ENCODE data around the gene EXOC6B. TPM values are rescaled to one million over a fixed set of nuclear protein-coding genes. Genes with fewer than 3 reads are reported as not detected.

EXOC6B gene
- total and polyA plus RNA-seq, 8 donors, result 3.4 to 57.2 (median 27.1) TPM

GRCh38 chr2:72849138-72849462 is 23.3 kb upstream of the EXOC6B start:
- WGBS, 5 donors, result 70 to 89% (median 76%) methylated on average over 1 of the region's 1 CpG
- peaks cover 0 to 24% (median 4%) of the 10 kb centered on the region in 3 donors for H3K27me3 ChIP-seq
- DNase-seq, result no peak
- H3K27ac ChIP-seq, result no peak overlapping the region
- H3K4me1 ChIP-seq, result no peaks in the 10 kb centered on the region
- no peaks in the 10 kb centered on the region for H3K9me3 ChIP-seq
- TF ChIP-seq POLR2AphosphoS5 (IDR thresholded peaks at IDR 0.05) (no peak), POLR2A (IDR thresholded peaks at IDR 0.05) (no peak), EP300 (IDR thresholded peaks at IDR 0.05) (no peak), CTCF (IDR thresholded peaks at IDR 0.05) (no peak)
- intact Hi-C loops (cut with DNase I; ENCODE audit: low total_unique reads), result no loop called here
- no peaks in the 10 kb centered on the region for H3K36me3 ChIP-seq
- H3K4me3 ChIP-seq, result no peak overlapping the region

GRCh38 chr2:72848436-72849137 is 22.8 kb upstream of the EXOC6B start:
- no peaks in the 10 kb centered on the region for H3K4me1 ChIP-seq
- H3K9me3 ChIP-seq, result no peaks in the 10 kb centered on the region
- intact Hi-C loops (cut with DNase I; ENCODE audit: low total_unique reads), result no loop called here
- WGBS, 5 donors, result 86 to 96% (median 91%) methylated on average over 3 of the region's 3 CpGs
- H3K27ac ChIP-seq, result no peak overlapping the region
- no peak for DNase-seq
- H3K27me3 ChIP-seq, result peaks cover 0 to 28% (median 4%) of the 10 kb centered on the region in 3 donors
- H3K4me3 ChIP-seq, result no peak overlapping the region
- TF ChIP-seq EP300 (IDR thresholded peaks at IDR 0.05), result no peak
- no peak for TF ChIP-seq CTCF (IDR thresholded peaks at IDR 0.05)
- TF ChIP-seq POLR2AphosphoS5 (IDR thresholded peaks at IDR 0.05), result no peak
- no peak for TF ChIP-seq POLR2A (IDR thresholded peaks at IDR 0.05)
- H3K36me3 ChIP-seq, result no peaks in the 10 kb centered on the region

GRCh38 chr2:72847534-72848315 is 21.9 kb upstream of the EXOC6B start:
- no peak overlapping the region for H3K27ac ChIP-seq
- TF ChIP-seq POLR2AphosphoS5 (IDR thresholded peaks at IDR 0.05), result no peak
- no peak for TF ChIP-seq CTCF (IDR thresholded peaks at IDR 0.05)
- TF ChIP-seq EP300 (IDR thresholded peaks at IDR 0.05), result no peak
- no peak for TF ChIP-seq POLR2A (IDR thresholded peaks at IDR 0.05)
- no peaks in the 10 kb centered on the region for H3K36me3 ChIP-seq
- WGBS, 5 donors, result 57 to 80% (median 66%) methylated on average over 3 of the region's 3 CpGs
- H3K27me3 ChIP-seq, result peaks cover 0 to 31% (median 4%) of the 10 kb centered on the region in 3 donors
- intact Hi-C loops (cut with DNase I; ENCODE audit: low total_unique reads), result no loop called here
- H3K9me3 ChIP-seq, result no peaks in the 10 kb centered on the region
- DNase-seq, result no peak
- no peak overlapping the region for H3K4me3 ChIP-seq
- H3K4me1 ChIP-seq, result no peaks in the 10 kb centered on the region

GRCh38 chr2:72846171-72847095 is 20.6 kb upstream of the EXOC6B start:
- Histone ChIP-seq H3K4me3 (no peak overlapping the region), H3K27me3 (peaks cover 0 to 18% (median 0%) of the 10 kb centered on the region in 3 donors), H3K27ac (no peak overlapping the region), H3K4me1 (no peaks in the 10 kb centered on the region), H3K36me3 (no peaks in the 10 kb centered on the region), H3K9me3 (no peaks in the 10 kb centered on the region)
- intact Hi-C loops (cut with DNase I; ENCODE audit: low total_unique reads), result no loop called here
- WGBS, 5 donors, result 72 to 86% (median 80%) methylated on average over 6 of the region's 6 CpGs
- no peak for TF ChIP-seq EP300 (IDR thresholded peaks at IDR 0.05)
- no peak for TF ChIP-seq CTCF (IDR thresholded peaks at IDR 0.05)
- TF ChIP-seq POLR2A (IDR thresholded peaks at IDR 0.05), result no peak
- TF ChIP-seq POLR2AphosphoS5 (IDR thresholded peaks at IDR 0.05), result no peak
- no peak for DNase-seq

Measured in stomach (tissue), 9 donors.